IMR-90 (cell line): ENCODE measurements around the gene WEE2. TPM values are rescaled to one million over a fixed set of nuclear protein-coding genes. Genes with fewer than 3 reads are reported as not detected.

Experiments
- ATAC-seq: fragments of 200-7000 bp; cut with Tn5 transposase; 2 replicates; pipeline ENCODE4 v1.9.1; 2020; ENCODE audit warnings: low read depth, mild to moderate bottlenecking, moderate library complexity
- BruUV-seq: library from RNA; stranded (reverse); fragments of 400-500 nt; replicated peaks from 2 replicates; lab custom pipeline; 2021; lab: Mats Ljungman, UMichigan
- CTCF ChIA-PET: fragments of 300-600 bp; formaldehyde crosslinking; extraction: SDS; loops from one replicate; lab custom pipeline; 2021; ENCODE audit warnings: antibody characterized with exemption; lab: Yijun Ruan, JAX
- POLR2A ChIA-PET: fragments of 300-600 bp; sonication (Branson Sonifier 250); formaldehyde crosslinking; loops from one replicate; lab custom pipeline; 2022; ENCODE audit warnings: antibody characterized with exemption; ENCODE audit not compliant: unreplicated experiment; lab: Charles Lee
- DNase-seq: peaks from one replicate; pipeline ENCODE4 v3.0.0; 2013
- H2AFZ ChIP-seq: replicated peaks from 2 replicates; pipeline ENCODE3; 2013; ENCODE audit warnings: low read length, mild to moderate bottlenecking; ENCODE audit not compliant: poor library complexity
- H2AK5ac ChIP-seq: 2 replicates; pipeline ENCODE4 v1.6.1; 2013; ENCODE audit warnings: low read depth, low read length, inconsistent platforms
- H2AK9ac ChIP-seq: replicated peaks from 2 replicates; pipeline ENCODE3; 2013; ENCODE audit warnings: mild to moderate bottlenecking, low read depth, low read length, moderate library complexity; ENCODE audit not compliant: poor library complexity
- H2BK120ac ChIP-seq: 2 replicates; pipeline ENCODE4 v1.6.1; 2013; ENCODE audit warnings: low read depth, low read length, inconsistent platforms
- H2BK15ac ChIP-seq: 3 replicates; pipeline ENCODE4 v1.6.1; 2013; ENCODE audit warnings: low read depth, low read length, inconsistent platforms
- H2BK20ac ChIP-seq: 2 replicates; pipeline ENCODE4 v1.6.1; 2013; ENCODE audit warnings: low read depth, mild to moderate bottlenecking, inconsistent platforms, low read length, moderate library complexity
- H2BK5ac ChIP-seq: 2 replicates; pipeline ENCODE4 v1.6.1; 2013; ENCODE audit warnings: mild to moderate bottlenecking, low read depth, low read length, inconsistent platforms; ENCODE audit not compliant: poor library complexity, severe bottlenecking
- H3K14ac ChIP-seq: replicated peaks from 2 replicates; pipeline ENCODE4 v1.6.1; 2013; ENCODE audit warnings: low read depth, low read length, inconsistent platforms
- H3K18ac ChIP-seq: 2 replicates; pipeline ENCODE4 v1.6.1; 2013; ENCODE audit warnings: low read depth, low read length, control low read depth
- H3K23ac ChIP-seq: 2 replicates; pipeline ENCODE4 v1.6.1; 2013; ENCODE audit warnings: low read depth, low read length, inconsistent platforms
- H3K27ac ChIP-seq: 2 replicates; pipeline ENCODE4 v1.5.1; 2013; ENCODE audit warnings: mild to moderate bottlenecking, control low read depth, low read length; ENCODE audit not compliant: insufficient read depth
- H3K27me3 ChIP-seq: 2 replicates; pipeline ENCODE4 v1.6.1; 2013; ENCODE audit warnings: low read length; ENCODE audit not compliant: control insufficient read depth, insufficient read depth
- H3K36me3 ChIP-seq: 2 replicates; pipeline ENCODE4 v1.6.1; 2013; ENCODE audit warnings: low read length, mixed read lengths; ENCODE audit not compliant: control insufficient read depth, insufficient read depth
- H3K4ac ChIP-seq: 2 replicates; pipeline ENCODE4 v1.6.1; 2013; ENCODE audit warnings: low read depth, low read length, inconsistent platforms
- H3K4me1 ChIP-seq: 2 replicates; pipeline ENCODE4 v1.6.1; 2013; ENCODE audit warnings: low read length, mixed read lengths; ENCODE audit not compliant: control insufficient read depth, insufficient read depth
- H3K4me2 ChIP-seq: 2 replicates; pipeline ENCODE4 v1.6.1; 2013; ENCODE audit warnings: low read depth, mild to moderate bottlenecking, control low read depth, low read length, moderate library complexity
- H3K4me3 ChIP-seq: 2 replicates; pipeline ENCODE4 v1.5.1; 2013; ENCODE audit warnings: low read depth, mild to moderate bottlenecking, control low read depth, low read length, moderate library complexity; ENCODE audit not compliant: insufficient read depth
- H3K56ac ChIP-seq: 2 replicates; pipeline ENCODE4 v1.6.1; 2013; ENCODE audit warnings: low read length, inconsistent platforms; ENCODE audit not compliant: insufficient read depth; ENCODE audit errors: extremely low read depth
- H3K79me1 ChIP-seq, 2 experiments: 2 replicates each; pipeline ENCODE4 v1.6.1; 2013; ENCODE audit warnings: low read length in 2 of 2, inconsistent platforms in 1 of 2, low read depth in 1 of 2
- H3K9ac ChIP-seq: 2 replicates; pipeline ENCODE4 v1.6.1; 2013; ENCODE audit warnings: low read depth, low read length, control low read depth
- H3K9me1 ChIP-seq: 2 replicates; pipeline ENCODE4 v1.6.1; 2013; ENCODE audit warnings: low read length, inconsistent platforms; ENCODE audit not compliant: insufficient read depth
- H3K9me3 ChIP-seq: 2 replicates; pipeline ENCODE4 v1.6.1; 2013; ENCODE audit warnings: low read length; ENCODE audit not compliant: control insufficient read depth, insufficient read depth
- H4K20me1 ChIP-seq: 2 replicates; pipeline ENCODE4 v1.6.1; 2013; ENCODE audit warnings: low read length, inconsistent platforms; ENCODE audit not compliant: insufficient read depth
- H4K5ac ChIP-seq: 2 replicates; pipeline ENCODE4 v1.6.1; 2013; ENCODE audit warnings: mild to moderate bottlenecking, low read depth, low read length, control low read depth
- H4K8ac ChIP-seq, 2 experiments: 2 replicates each; pipeline ENCODE4 v1.6.1; 2013; ENCODE audit warnings: low read depth in 2 of 2, low read length in 2 of 2, control low read depth in 1 of 2, inconsistent platforms in 1 of 2
- H4K91ac ChIP-seq: 2 replicates; pipeline ENCODE4 v1.6.1; 2013; ENCODE audit warnings: low read depth, low read length, inconsistent platforms; ENCODE audit not compliant: insufficient read depth
- CEBPB ChIP-seq: IDR thresholded peaks from 2 replicates; pipeline ENCODE4 v1.6.1; 2012; ENCODE audit warnings: low read depth, low read length, improper control_type of control experiment
- CHD1 ChIP-seq: IDR thresholded peaks from 2 replicates; pipeline ENCODE4 v1.6.1; 2012; ENCODE audit warnings: low read depth, low read length, improper control_type of control experiment
- MXI1 ChIP-seq: IDR thresholded peaks from 2 replicates; pipeline ENCODE4 v1.6.1; 2012; ENCODE audit warnings: low read depth, mild to moderate bottlenecking, low read length, moderate library complexity, borderline replicate concordance
- RCOR1 ChIP-seq: IDR thresholded peaks from 2 replicates; pipeline ENCODE4 v1.6.1; 2012; ENCODE audit warnings: mild to moderate bottlenecking, low read length, improper control_type of control experiment; ENCODE audit not compliant: insufficient replicate concordance
- RFX5 ChIP-seq: IDR thresholded peaks from 2 replicates; pipeline ENCODE4 v1.8.0; 2012; ENCODE audit warnings: low read depth, mild to moderate bottlenecking, low read length, moderate library complexity
- SMC3 ChIP-seq: fragments of 150-350 bp; IDR thresholded peaks from 2 replicates; pipeline ENCODE4 v1.6.1; 2016; ENCODE audit warnings: low read depth, mild to moderate bottlenecking, antibody characterized with exemption, low read length, moderate library complexity
- WGBS, 2 experiments: methylation state at CpG; one replicate each; pipeline versions ENCODE4 v1.1.5 to v1.1.7; 2013; ENCODE audit warnings: missing lambda C conversion rate in 2 of 2; ENCODE audit not compliant: insufficient read length in 1 of 2; ENCODE audit errors: extremely low coverage in 2 of 2; 5-methylcytosine and 5-hydroxymethylcytosine counted together
- dilution Hi-C: fragments of 300-500 bp; cut with HindIII; formaldehyde crosslinking; loops from one replicate; pipeline ENCODE4 v1.14.3; 2018; ENCODE audit warnings: low sequenced_read_pairs; ENCODE audit not compliant: unreplicated experiment
- in situ Hi-C: fragments of 300-500 bp; cut with MboI; formaldehyde crosslinking; loops from 3 replicates; pipeline ENCODE4 v1.14.3; 2019; ENCODE audit warnings: low sequenced_read_pairs, inconsistent platforms, mixed read lengths
- intact Hi-C: fragments of 100-400 bp; cut with micrococcal nuclease; formaldehyde crosslinking; loops from 2 replicates; pipeline ENCODE4 v1.10.0; 2022
- polyA plus RNA-seq, 3 experiments: library from polyadenylated mRNA; depleted of rRNA; stranded (reverse); fragments of >200 nt; gene quantifications; 2 replicates each; pipeline ENCODE4 v1.2.3, GENCODE V29; 2012; ENCODE audit warnings: low replicate concordance in 1 of 3
- total RNA-seq: library from RNA; depleted of rRNA; stranded (reverse); fragments of >200 nt; gene quantifications from 2 replicates; pipeline ENCODE4 v1.2.3, GENCODE V29; 2012
- TF ChIP-seq, protein P1 (sequence below): fragments of 150-350 bp; IDR thresholded peaks from 2 replicates; pipeline ENCODE4 v1.6.1; 2016; ENCODE audit warnings: low read depth, mild to moderate bottlenecking, low read length, moderate library complexity, borderline replicate concordance
- TF ChIP-seq, protein P2 (sequence below): conservative IDR thresholded peaks from 2 replicates; pipeline ENCODE4 v1.5.1; 2012; ENCODE audit warnings: mild to moderate bottlenecking, low read depth, low read length, improper control_type of control experiment

WEE2 gene
- total and polyA plus RNA-seq, 2 of the 4 experiments (the other 2 are of a cell fraction): not detected

DNA sequence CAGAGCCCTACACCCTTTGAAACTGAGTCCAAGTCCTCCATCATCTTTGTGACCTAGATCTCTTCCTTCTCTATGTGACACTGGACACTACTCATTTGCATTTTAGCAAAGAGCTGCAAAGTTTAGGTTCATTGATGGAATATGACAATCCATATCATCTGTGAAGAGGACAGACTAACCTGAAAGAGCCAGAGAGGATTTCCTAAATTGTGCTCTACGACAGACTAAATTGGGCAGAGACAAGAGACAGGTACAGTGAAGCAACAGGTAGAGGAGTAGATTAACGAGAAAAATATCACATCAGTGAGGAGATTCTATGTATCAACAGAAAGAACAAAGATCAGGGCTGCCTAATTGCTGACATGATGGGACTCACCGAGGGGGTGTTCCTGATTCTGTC lies 55.6 kb downstream of the WEE2 start, which contains the start of gene TAS2R3:
Gene TAS2R3 (plus strand): TSS at position 301 of the 400 bp plus-strand sequence. CDS start 62 bp downstream, at position 363.
- DNase-seq (no peak), ATAC-seq (no peak)
- Histone ChIP-seq H3K79me1 (no peaks in the 10 kb centered on the region), H3K9ac (no peak within 1 kb of the TSS), H2AK9ac (no peak within 1 kb of the TSS), H2AFZ (no peak within 1 kb of the TSS), H3K36me3 (peaks cover 20% of the 10 kb centered on the region), H2AK5ac (no peak within 1 kb of the TSS), H3K4me1 (no peaks in the 10 kb centered on the region), H2BK5ac (no peak within 1 kb of the TSS), H3K4ac (no peak within 1 kb of the TSS), H4K20me1 (no peaks in the 10 kb centered on the region), H3K4me2 (no peak within 1 kb of the TSS), H4K91ac (no peak within 1 kb of the TSS), H2BK15ac (no peak within 1 kb of the TSS), H3K27me3 (no peaks in the 10 kb centered on the region), H3K9me3 (no peaks in the 10 kb centered on the region), H3K4me3 (no peak within 1 kb of the TSS), H3K18ac (no peak within 1 kb of the TSS), H3K23ac (no peak within 1 kb of the TSS), H2BK120ac (no peak within 1 kb of the TSS), H4K5ac (no peak within 1 kb of the TSS), H3K56ac (no peak within 1 kb of the TSS), H3K14ac (no peak within 1 kb of the TSS), H4K8ac (no peak within 1 kb of the TSS), H3K9me1 (no peaks in the 10 kb centered on the region), H3K27ac (no peak within 1 kb of the TSS), H2BK20ac (no peak within 1 kb of the TSS)
- 100% methylated on average over 2 of the region's 3 CpGs; no CpG with 5 or more reads in 1 of the 2 experiments for WGBS, 2 experiments
- no TSS peak for BruUV-seq
- in situ Hi-C loops: no loop called here
- TF ChIP-seq RCOR1 (no peak), CHD1 (no peak), SMC3 (no peak), MXI1 (no peak), CEBPB (no peak), RFX5 (no peak)
- TF ChIP-seq, protein P1, sequence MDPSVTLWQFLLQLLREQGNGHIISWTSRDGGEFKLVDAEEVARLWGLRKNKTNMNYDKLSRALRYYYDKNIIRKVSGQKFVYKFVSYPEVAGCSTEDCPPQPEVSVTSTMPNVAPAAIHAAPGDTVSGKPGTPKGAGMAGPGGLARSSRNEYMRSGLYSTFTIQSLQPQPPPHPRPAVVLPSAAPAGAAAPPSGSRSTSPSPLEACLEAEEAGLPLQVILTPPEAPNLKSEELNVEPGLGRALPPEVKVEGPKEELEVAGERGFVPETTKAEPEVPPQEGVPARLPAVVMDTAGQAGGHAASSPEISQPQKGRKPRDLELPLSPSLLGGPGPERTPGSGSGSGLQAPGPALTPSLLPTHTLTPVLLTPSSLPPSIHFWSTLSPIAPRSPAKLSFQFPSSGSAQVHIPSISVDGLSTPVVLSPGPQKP: no peak
- TF ChIP-seq, protein P2, sequence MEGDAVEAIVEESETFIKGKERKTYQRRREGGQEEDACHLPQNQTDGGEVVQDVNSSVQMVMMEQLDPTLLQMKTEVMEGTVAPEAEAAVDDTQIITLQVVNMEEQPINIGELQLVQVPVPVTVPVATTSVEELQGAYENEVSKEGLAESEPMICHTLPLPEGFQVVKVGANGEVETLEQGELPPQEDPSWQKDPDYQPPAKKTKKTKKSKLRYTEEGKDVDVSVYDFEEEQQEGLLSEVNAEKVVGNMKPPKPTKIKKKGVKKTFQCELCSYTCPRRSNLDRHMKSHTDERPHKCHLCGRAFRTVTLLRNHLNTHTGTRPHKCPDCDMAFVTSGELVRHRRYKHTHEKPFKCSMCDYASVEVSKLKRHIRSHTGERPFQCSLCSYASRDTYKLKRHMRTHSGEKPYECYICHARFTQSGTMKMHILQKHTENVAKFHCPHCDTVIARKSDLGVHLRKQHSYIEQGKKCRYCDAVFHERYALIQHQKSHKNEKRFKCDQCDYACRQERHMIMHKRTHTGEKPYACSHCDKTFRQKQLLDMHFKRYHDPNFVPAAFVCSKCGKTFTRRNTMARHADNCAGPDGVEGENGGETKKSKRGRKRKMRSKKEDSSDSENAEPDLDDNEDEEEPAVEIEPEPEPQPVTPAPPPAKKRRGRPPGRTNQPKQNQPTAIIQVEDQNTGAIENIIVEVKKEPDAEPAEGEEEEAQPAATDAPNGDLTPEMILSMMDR: no peak
- dilution Hi-C loops: no loop called here
- intact Hi-C loops: no loop called here
- ChIA-PET CTCF (interaction anchor here (1.6 kb wide), 1 partner anchor 22 kb away, joined by 4 read pairs; no protein-coding TSS in a partner anchor), POLR2A (no interaction called here)
